ENCODE measurements around the gene SRGAP2B.
A peak's percentile ranks its signal among the peaks of the same experiment; 100 is the strongest.
"Not testable (repeated sequence)": the region's sequence is repeated elsewhere in the genome, so short reads cannot be mapped to it uniquely, and the experiment has no call there.

Gene SRGAP2B

DNA sequence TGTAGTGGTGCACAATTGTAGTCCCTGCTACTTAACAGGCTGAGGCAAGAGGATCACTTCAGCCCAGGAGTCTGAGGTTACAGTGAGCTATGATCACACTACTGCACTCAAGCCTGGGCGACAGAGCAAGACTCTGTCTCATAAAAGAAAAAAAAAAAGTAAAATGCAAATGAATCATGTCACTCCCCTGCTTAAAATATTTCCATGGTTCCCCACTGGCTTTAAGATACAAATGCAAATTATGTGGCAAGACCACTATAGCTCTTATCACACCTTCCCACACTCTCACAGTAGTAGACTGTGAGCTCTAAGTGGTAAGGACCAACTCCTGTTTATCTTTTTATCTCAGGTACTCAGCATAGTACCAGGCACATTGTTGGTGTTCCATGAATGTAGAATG, 53.6 kb downstream of the SRGAP2B start:
- not testable (repeated sequence) for DNase-seq

DNA sequence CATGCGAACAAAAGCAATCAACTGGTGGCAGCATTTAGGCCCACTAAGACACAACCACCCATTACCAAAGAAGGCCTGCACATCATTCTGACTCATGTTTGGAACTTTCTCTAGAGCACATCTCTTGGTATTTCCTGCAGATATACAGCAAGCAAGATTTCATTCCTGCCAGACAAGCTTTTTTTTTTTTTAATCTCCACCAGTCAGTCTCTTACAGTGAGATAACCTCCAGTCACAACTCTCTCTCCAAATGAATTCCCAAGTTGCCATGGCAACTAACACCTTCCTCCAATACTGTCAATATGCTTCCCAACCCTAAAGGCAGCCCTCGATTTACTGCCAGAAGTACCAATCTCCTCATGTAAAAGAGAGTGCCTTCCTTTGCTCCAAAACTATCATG, 59.1 kb downstream of the SRGAP2B start:
- not testable (repeated sequence) for DNase-seq

- not testable (repeated sequence) for DNase-seq
These were observed 61.6 kb downstream of the SRGAP2B start for GRCh38 chr1:145033523-145033922.

GRCh38 chr1:145027251-145027650, 67.9 kb downstream of the SRGAP2B start:
- DNase-seq = not testable (repeated sequence)

- DNase-seq = not testable (repeated sequence)
These were observed 69.8 kb downstream of the SRGAP2B start for GRCh38 chr1:145025286-145025685.

- not testable (repeated sequence) for DNase-seq
These were observed 72.9 kb downstream of the SRGAP2B start for GRCh38 chr1:145022259-145022658.

DNA sequence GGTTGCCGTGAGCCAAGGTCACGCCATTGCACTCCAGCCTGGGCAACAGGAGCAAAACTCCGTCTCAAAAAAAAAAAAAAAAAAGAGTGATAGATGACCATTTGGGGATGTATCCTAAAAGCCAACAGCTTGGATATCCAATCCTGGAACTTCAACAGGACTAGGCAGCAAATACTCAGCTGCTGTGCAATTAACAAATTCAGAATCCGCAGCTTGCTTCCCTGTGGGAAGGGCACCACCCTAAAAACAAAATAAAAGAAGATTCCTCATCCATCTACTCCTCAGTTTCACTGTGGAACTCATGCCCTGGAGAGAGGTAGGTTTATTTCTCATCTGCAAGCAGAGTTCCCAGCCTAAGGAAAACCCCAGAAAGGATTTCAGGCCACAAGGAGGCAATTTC, 73.4 kb downstream of the SRGAP2B start:
- not testable (repeated sequence) for DNase-seq

GRCh38 chr1:145019709-145020108, 75.4 kb downstream of the SRGAP2B start:
- not testable (repeated sequence) for DNase-seq

- not testable (repeated sequence) for DNase-seq
These were observed 77.4 kb downstream of the SRGAP2B start for GRCh38 chr1:145017725-145018124.

DNA sequence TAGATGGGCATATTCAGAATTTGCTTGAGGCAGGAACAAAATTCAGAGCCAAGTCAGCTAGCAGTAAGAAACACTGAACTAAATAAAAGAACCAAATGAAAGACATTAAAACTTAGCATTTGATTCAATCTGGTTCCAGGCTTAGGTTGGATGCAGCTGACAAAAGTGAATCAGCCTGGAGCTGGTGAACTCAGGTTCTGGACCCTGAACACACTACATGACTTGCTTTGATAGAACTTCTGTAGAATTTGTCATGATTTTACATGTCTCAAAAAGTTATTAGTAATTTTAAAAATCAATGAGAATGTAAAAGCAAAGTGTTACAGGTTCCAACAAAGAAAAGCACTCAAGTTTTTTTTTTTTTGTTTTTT, 78.7 kb downstream of the SRGAP2B start:
- DNase-seq = not testable (repeated sequence)

GRCh38 chr1:145015744-145016491, 79.2 kb downstream of the SRGAP2B start:
- DNase-seq = not testable (repeated sequence)

GRCh38 chr1:145013353-145013752, 81.8 kb downstream of the SRGAP2B start:
- not testable (repeated sequence) for DNase-seq

GRCh38 chr1:145011811-145012210, 83.3 kb downstream of the SRGAP2B start:
- not testable (repeated sequence) for DNase-seq

- DNase-seq = not testable (repeated sequence)
These were observed 84.5 kb downstream of the SRGAP2B start for GRCh38 chr1:145010580-145010979.

DNA sequence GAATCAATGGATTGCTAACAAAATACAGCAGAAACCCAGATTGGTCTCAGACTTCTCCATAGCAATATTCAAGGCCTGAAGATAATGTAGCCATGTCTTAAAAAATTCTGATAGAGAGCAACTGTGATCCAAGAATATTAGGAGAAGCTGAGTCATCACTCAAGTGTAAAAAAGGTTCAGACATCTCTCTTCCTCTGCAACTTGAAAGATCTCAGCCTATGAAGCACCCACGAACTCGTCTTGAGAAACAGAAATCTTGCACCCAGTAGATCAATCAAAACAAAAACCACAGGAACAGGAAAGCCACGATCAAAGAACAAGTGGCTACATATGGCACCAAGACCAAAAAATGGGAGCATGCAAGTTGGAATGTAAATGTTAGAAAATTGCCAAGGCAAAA, 85.2 kb downstream of the SRGAP2B start:
- DNase-seq = peak; percentile 56

DNA sequence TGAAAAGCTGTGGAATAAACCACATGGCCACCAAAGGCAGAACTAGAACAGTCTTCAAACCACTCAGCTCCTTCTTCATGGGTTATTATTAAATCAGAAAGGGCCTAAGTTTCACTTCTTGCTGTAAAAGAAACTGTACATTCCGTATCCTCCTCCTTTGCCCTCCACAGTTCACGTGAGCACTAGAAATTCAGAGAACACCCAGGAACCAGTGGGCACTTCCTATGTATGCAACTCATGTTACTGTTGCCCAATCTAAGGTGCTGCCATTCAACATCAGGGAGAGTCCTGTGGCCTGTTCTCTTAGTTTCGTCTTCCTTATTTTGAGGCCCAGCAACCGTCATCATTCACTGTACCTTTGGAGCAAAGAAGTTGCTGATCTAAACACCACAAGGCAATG, 86.7 kb downstream of the SRGAP2B start:
- not testable (repeated sequence) for DNase-seq

DNA sequence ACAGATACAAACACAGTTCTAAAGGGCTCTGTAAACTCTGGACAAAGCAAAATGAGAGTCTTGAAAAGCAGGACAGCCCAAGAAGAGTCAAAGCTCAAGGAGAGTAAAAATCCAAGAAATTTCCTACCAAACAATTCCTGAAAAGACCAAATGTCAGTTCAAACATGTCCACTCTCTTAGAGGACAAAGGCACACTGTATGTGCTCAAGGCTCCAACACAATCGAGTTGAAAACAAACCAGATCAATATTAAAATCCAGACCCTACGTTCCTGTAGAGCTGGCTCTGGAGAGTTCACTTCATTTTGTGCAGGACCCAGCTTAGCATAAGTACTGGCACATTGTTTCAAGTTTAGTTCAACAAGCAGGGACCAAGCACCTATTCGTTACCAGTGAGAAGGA, 90.0 kb downstream of the SRGAP2B start:
- DNase-seq = not testable (repeated sequence)

GRCh38 chr1:145001381-145001780, 93.7 kb downstream of the SRGAP2B start:
- not testable (repeated sequence) for DNase-seq

- not testable (repeated sequence) for DNase-seq
These were observed 94.3 kb downstream of the SRGAP2B start for GRCh38 chr1:145000743-145001326.

DNA sequence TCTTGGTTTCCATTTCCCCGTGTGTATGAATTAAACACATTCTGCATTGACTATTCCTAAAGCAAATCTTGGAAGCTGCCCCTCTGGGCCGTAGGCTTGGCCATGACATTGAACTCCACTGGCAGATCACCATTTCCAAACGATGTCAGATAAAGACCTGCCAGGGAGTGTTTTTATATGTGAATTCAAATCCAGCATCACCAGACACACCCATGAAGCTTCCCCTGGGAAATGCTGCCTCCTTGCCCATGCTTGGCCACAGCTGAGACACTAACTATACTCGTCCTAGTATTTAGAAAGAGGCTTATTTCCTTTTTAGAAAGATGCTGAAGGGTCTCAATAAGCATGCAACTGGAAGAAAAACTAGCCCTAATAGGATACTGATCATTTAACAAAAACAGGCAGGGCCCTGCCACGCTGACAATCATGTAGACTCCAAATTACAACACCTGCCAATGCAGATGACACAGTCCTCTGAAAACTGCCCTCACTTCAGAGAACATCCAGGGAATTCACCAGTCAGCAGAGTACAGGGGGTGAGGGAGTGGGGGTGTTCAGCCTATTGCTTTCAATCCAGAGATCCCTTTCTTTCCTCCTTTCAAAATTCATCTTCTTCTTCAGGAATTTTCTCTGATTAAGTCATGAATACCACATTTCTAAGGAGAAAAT, 94.9 kb downstream of the SRGAP2B start:
- DNase-seq = not testable (repeated sequence)

DNA sequence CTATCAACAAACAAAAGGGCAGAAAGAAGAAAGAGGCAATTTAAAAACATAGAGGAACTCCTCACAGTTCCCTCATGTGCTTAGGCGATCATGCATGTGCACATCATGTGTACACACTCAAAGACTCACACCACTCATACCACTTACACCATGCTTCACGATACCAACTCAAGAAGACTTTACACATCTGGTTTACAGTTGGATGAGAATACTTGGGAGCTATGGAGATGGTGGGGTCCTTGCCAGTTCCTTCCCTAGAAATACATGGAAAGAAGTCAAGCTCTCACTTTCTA, 96.2 kb downstream of the SRGAP2B start:
- DNase-seq = not testable (repeated sequence)

GRCh38 chr1:144998134-144998980, 96.8 kb downstream of the SRGAP2B start:
- DNase-seq = not testable (repeated sequence)

GRCh38 chr1:144995833-144996410, 99.2 kb downstream of the SRGAP2B start:
- not testable (repeated sequence) for DNase-seq
